Measurements from ENCODE around the gene GPRC5C. TPM values are rescaled to one million over a fixed set of nuclear protein-coding genes. Genes with fewer than 3 reads are reported as not detected.

Gene GPRC5C
- total and polyA plus RNA-seq, 2 of the 13 experiments (the other 11 are each of a cell fraction or from before 2014, with no cell fraction given) = 85.6 to 300 TPM

GRCh38 chr17:74435775-74436359 is 4.0 kb downstream of the GPRC5C start (continued):
- TF ChIP-seq ATF6 (CRISPR knock-in tag; conservative IDR thresholded peaks at IDR 0.05) (no peak), THAP9 (CRISPR knock-in tag; IDR thresholded peaks at IDR 0.05; ENCODE audit: borderline replicate concordance) (peak; percentile 44; the same call in 1 of the 2 replicates), PAF1 (CRISPR knock-in tag; IDR thresholded peaks at IDR 0.05) (0 out of 2 replicates have a peak, but pooled peaks have one; percentile 55), ZNF597 (CRISPR knock-in tag; IDR thresholded peaks at IDR 0.05) (no peak), DPF2 (CRISPR knock-in tag; IDR thresholded peaks at IDR 0.05; ENCODE audit: borderline replicate concordance, low read depth) (0 out of 2 replicates have a peak, but pooled peaks have one; percentile 40), ZNF549 (CRISPR knock-in tag; IDR thresholded peaks at IDR 0.05) (no peak), EP300 (IDR thresholded peaks at IDR 0.05; ENCODE audit: low read depth in 2 of 2, low read length in 2 of 2) (peak in 1 of 2 experiments; percentile 19; a peak in 1 of 4 replicates), EP300 (CRISPR knock-in tag; IDR thresholded peaks at IDR 0.05; ENCODE audit: borderline replicate concordance) (no peak), PPARG (CRISPR knock-in tag; conservative IDR thresholded peaks at IDR 0.05) (peak; percentile 47; the same call in 1 of the 2 replicates), ARNTL (CRISPR knock-in tag; IDR thresholded peaks at IDR 0.05) (peak; percentile 24; the same call in 1 of the 2 replicates), CAMTA2 (CRISPR knock-in tag; IDR thresholded peaks at IDR 0.05; ENCODE audit: borderline replicate concordance) (no peak), KDM4B (CRISPR knock-in tag; IDR thresholded peaks at IDR 0.05) (no peak), FOXK2 (IDR thresholded peaks at IDR 0.05) (no peak), ZNF510 (CRISPR knock-in tag; IDR thresholded peaks at IDR 0.05; ENCODE audit: low read depth) (no peak), SIN3A (IDR thresholded peaks at IDR 0.05; ENCODE audit: borderline replicate concordance, low read depth, low read length) (no peak; the same call in 1 of the 2 replicates), MBNL3 (CRISPR knock-in tag; conservative IDR thresholded peaks at IDR 0.05) (no peak), KLF11 (CRISPR knock-in tag; IDR thresholded peaks at IDR 0.05) (no peak), ZBTB37 (CRISPR knock-in tag; IDR thresholded peaks at IDR 0.05) (peak; percentile 93), NR2C2 (CRISPR knock-in tag; IDR thresholded peaks at IDR 0.05; ENCODE audit: borderline replicate concordance) (peak; percentile 58; the same call in 1 of the 2 replicates), ZNF335 (CRISPR knock-in tag; IDR thresholded peaks at IDR 0.05) (no peak), ATM (IDR thresholded peaks at IDR 0.05; ENCODE audit: borderline replicate concordance) (no peak)
- TF ChIP-seq, protein P1, sequence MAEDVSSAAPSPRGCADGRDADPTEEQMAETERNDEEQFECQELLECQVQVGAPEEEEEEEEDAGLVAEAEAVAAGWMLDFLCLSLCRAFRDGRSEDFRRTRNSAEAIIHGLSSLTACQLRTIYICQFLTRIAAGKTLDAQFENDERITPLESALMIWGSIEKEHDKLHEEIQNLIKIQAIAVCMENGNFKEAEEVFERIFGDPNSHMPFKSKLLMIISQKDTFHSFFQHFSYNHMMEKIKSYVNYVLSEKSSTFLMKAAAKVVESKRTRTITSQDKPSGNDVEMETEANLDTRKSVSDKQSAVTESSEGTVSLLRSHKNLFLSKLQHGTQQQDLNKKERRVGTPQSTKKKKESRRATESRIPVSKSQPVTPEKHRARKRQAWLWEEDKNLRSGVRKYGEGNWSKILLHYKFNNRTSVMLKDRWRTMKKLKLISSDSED (CRISPR knock-in tag; IDR thresholded peaks at IDR 0.05) = no peak

Data from HepG2 (cell line).